Measurements from ENCODE around the gene AGER.

DNA sequence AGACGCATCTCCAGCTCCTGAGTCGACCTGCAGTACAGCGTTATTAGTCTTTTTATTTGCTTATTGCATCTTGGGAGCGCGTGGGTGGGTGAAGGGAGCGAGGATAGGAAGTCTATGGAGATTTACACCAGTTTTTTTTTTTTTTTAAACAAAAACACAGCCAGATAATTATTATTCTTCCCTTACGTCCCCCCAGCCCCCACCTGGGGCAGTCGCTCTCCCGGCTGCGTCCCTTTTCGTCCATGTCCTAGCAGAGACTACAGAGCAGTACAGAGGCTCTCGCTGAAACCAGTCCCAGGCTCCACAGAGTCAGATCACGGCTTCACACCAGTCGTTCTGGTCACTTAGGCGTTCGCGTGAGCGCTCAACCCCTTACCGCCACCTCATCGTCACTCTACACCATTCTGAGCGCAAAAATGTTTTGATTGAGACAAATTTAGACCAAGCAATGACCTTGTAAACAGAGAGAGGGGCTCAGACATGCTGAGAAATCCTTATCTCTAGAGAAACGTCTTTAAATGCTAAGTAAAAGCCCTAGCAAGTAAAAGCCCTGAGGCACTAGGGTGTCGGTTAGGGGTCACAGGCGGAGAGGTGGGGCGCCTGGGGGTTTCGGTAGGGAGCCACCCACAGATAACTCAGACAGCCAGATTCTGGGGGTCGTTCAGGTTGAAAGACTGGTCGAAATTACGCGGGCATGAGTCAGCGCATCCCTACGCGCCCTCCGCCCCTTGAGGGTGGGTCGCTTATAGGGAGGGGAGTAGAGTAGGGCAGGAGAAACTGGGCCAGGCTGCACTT lies 31.1 kb downstream of the AGER start:
- TF ChIP-seq, protein P1, sequence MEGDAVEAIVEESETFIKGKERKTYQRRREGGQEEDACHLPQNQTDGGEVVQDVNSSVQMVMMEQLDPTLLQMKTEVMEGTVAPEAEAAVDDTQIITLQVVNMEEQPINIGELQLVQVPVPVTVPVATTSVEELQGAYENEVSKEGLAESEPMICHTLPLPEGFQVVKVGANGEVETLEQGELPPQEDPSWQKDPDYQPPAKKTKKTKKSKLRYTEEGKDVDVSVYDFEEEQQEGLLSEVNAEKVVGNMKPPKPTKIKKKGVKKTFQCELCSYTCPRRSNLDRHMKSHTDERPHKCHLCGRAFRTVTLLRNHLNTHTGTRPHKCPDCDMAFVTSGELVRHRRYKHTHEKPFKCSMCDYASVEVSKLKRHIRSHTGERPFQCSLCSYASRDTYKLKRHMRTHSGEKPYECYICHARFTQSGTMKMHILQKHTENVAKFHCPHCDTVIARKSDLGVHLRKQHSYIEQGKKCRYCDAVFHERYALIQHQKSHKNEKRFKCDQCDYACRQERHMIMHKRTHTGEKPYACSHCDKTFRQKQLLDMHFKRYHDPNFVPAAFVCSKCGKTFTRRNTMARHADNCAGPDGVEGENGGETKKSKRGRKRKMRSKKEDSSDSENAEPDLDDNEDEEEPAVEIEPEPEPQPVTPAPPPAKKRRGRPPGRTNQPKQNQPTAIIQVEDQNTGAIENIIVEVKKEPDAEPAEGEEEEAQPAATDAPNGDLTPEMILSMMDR (IDR thresholded peaks at IDR 0.05): no peak
- no peak for TF ChIP-seq POLR2A (IDR thresholded peaks at IDR 0.05)
